ENCODE data around the gene FABP7. TPM values are rescaled to one million over a fixed set of nuclear protein-coding genes. Genes with fewer than 3 reads are reported as not detected.

FABP7 gene
- total and polyA plus RNA-seq, 4 donors: not detected

DNA sequence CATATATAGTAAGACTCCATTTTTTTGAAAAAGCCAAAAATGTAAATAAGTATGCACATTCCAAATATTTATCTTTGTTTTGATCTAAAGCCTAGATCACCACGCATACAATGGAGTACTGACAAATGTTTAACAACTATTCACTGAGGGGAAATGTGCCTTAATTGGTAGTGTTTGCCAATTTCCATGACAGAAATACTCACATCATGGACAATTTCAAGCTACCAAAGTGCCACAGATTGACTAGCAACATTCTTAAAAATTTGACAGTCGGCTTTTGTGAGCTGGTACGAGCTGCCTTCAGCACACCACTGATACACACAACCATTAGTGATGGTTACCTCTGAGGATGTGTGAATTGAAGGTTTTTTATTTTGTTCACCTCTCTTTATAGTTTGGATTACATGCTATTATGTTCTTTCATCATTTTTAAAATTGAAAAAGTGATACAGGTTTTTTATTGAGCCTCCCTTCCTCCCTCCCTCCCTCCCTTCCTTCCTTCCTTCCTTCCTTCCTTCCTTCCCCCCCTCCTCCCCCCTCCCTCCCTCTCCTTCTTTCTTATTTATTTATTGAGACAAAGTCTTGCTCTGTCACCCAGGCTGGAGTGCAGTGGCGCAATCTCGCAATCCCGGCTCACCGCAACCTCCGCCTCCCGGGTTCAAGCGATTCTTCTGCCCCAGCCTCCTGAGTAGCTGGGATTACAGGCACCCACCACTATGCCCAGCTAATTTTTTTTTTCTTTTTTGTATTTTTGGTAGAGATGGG is 28.8 kb downstream of the FABP7 start:
- 91% methylated on average over 10 of the region's 10 CpGs for WGBS
- Histone ChIP-seq H3K27me3 (ENCODE audit: control insufficient read depth in 4 of 4, insufficient read depth in 4 of 4, low read length in 3 of 4) (no peaks in the 10 kb centered on the region), H3K4me3 (ENCODE audit: low read depth in 1 of 3, low read length in 3 of 3) (no peak overlapping the region), H3K9me3 (ENCODE audit: control insufficient read depth in 4 of 4, low read length in 3 of 4) (no peaks in the 10 kb centered on the region), H3K9ac (ENCODE audit: low read depth in 1 of 2, low read length in 2 of 2) (no peak overlapping the region), H3K36me3 (ENCODE audit: control insufficient read depth in 4 of 4, insufficient read depth in 3 of 4, low read depth in 1 of 4, low read length in 3 of 4) (peaks cover 2 to 22% (median 13%) of the 10 kb centered on the region in 4 donors), H3K27ac (ENCODE audit: low read depth in 1 of 2, low read length in 2 of 2) (no peak overlapping the region), H3K4me1 (ENCODE audit: control insufficient read depth in 4 of 4, insufficient read depth in 4 of 4, low read length in 3 of 4) (peaks cover 0 to under 1% (median 0%) of the 10 kb centered on the region in 4 donors)
- DNase-seq (ENCODE audit: low spot score): no peak
- TF ChIP-seq EGR1 (IDR thresholded peaks at IDR 0.05; ENCODE audit: low read depth in 2 of 2): no peak
- TF ChIP-seq FOXA1 (IDR thresholded peaks at IDR 0.05): no peak
- TF ChIP-seq RXRA (IDR thresholded peaks at IDR 0.05): no peak
- no peak for TF ChIP-seq HNF4G (IDR thresholded peaks at IDR 0.05)
- TF ChIP-seq, protein P1, sequence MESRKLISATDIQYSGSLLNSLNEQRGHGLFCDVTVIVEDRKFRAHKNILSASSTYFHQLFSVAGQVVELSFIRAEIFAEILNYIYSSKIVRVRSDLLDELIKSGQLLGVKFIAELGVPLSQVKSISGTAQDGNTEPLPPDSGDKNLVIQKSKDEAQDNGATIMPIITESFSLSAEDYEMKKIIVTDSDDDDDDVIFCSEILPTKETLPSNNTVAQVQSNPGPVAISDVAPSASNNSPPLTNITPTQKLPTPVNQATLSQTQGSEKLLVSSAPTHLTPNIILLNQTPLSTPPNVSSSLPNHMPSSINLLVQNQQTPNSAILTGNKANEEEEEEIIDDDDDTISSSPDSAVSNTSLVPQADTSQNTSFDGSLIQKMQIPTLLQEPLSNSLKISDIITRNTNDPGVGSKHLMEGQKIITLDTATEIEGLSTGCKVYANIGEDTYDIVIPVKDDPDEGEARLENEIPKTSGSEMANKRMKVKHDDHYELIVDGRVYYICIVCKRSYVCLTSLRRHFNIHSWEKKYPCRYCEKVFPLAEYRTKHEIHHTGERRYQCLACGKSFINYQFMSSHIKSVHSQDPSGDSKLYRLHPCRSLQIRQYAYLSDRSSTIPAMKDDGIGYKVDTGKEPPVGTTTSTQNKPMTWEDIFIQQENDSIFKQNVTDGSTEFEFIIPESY (IDR thresholded peaks at IDR 0.05): no peak
- TF ChIP-seq HNF4A (conservative IDR thresholded peaks at IDR 0.05): no peak
- TF ChIP-seq RAD21 (IDR thresholded peaks at IDR 0.05): no peak
- TF ChIP-seq, protein P2, sequence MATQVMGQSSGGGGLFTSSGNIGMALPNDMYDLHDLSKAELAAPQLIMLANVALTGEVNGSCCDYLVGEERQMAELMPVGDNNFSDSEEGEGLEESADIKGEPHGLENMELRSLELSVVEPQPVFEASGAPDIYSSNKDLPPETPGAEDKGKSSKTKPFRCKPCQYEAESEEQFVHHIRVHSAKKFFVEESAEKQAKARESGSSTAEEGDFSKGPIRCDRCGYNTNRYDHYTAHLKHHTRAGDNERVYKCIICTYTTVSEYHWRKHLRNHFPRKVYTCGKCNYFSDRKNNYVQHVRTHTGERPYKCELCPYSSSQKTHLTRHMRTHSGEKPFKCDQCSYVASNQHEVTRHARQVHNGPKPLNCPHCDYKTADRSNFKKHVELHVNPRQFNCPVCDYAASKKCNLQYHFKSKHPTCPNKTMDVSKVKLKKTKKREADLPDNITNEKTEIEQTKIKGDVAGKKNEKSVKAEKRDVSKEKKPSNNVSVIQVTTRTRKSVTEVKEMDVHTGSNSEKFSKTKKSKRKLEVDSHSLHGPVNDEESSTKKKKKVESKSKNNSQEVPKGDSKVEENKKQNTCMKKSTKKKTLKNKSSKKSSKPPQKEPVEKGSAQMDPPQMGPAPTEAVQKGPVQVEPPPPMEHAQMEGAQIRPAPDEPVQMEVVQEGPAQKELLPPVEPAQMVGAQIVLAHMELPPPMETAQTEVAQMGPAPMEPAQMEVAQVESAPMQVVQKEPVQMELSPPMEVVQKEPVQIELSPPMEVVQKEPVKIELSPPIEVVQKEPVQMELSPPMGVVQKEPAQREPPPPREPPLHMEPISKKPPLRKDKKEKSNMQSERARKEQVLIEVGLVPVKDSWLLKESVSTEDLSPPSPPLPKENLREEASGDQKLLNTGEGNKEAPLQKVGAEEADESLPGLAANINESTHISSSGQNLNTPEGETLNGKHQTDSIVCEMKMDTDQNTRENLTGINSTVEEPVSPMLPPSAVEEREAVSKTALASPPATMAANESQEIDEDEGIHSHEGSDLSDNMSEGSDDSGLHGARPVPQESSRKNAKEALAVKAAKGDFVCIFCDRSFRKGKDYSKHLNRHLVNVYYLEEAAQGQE (IDR thresholded peaks at IDR 0.05): no peak
- TF ChIP-seq, protein P3, sequence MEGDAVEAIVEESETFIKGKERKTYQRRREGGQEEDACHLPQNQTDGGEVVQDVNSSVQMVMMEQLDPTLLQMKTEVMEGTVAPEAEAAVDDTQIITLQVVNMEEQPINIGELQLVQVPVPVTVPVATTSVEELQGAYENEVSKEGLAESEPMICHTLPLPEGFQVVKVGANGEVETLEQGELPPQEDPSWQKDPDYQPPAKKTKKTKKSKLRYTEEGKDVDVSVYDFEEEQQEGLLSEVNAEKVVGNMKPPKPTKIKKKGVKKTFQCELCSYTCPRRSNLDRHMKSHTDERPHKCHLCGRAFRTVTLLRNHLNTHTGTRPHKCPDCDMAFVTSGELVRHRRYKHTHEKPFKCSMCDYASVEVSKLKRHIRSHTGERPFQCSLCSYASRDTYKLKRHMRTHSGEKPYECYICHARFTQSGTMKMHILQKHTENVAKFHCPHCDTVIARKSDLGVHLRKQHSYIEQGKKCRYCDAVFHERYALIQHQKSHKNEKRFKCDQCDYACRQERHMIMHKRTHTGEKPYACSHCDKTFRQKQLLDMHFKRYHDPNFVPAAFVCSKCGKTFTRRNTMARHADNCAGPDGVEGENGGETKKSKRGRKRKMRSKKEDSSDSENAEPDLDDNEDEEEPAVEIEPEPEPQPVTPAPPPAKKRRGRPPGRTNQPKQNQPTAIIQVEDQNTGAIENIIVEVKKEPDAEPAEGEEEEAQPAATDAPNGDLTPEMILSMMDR (IDR thresholded peaks at IDR 0.05; ENCODE audit: low read depth, low read length, missing input control): no peak
- no peak for TF ChIP-seq JUND (IDR thresholded peaks at IDR 0.05)
- no peak for TF ChIP-seq YY1 (IDR thresholded peaks at IDR 0.05)
- no peak for TF ChIP-seq SP1 (IDR thresholded peaks at IDR 0.05)
- no peak for TF ChIP-seq FOXA2 (IDR thresholded peaks at IDR 0.05)
- TF ChIP-seq NR2F2 (IDR thresholded peaks at IDR 0.05): no peak
- TF ChIP-seq, protein P4, sequence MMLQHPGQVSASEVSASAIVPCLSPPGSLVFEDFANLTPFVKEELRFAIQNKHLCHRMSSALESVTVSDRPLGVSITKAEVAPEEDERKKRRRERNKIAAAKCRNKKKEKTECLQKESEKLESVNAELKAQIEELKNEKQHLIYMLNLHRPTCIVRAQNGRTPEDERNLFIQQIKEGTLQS (IDR thresholded peaks at IDR 0.05): no peak
- TF ChIP-seq GABPA (IDR thresholded peaks at IDR 0.05 in 1 of 2, conservative IDR thresholded peaks at IDR 0.05 in 1 of 2): no peak
- TF ChIP-seq, protein P5, sequence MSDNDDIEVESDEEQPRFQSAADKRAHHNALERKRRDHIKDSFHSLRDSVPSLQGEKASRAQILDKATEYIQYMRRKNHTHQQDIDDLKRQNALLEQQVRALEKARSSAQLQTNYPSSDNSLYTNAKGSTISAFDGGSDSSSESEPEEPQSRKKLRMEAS (IDR thresholded peaks at IDR 0.05): no peak
- TF ChIP-seq TAF1 (conservative IDR thresholded peaks at IDR 0.05): no peak

All from liver (tissue), 9 donors.